GM12865 (cell line): ENCODE data around the gene MCOLN1.

ENCODE experiments used
- DNase-seq: peaks from one replicate; pipeline ENCODE4 v3.0.0; 2010; ENCODE audit warnings: low read depth
- H3K4me3 ChIP-seq: 2 replicates; pipeline ENCODE4 v1.5.1; 2011; ENCODE audit warnings: mild to moderate bottlenecking, low read depth, low read length, control low read depth
- CTCF ChIP-seq: IDR thresholded peaks from 2 replicates; pipeline ENCODE4 v1.5.1; 2011; ENCODE audit warnings: low read length, control low read depth, low read depth, inconsistent platforms; ENCODE audit not compliant: insufficient read depth; ENCODE audit errors: missing control alignments

The MCOLN1 gene

GRCh38 chr19:7542556-7543348 is 20.3 kb downstream of the MCOLN1 start:
- TF ChIP-seq CTCF = no peak
- no peak for DNase-seq
- no peak overlapping the region for H3K4me3 ChIP-seq

- TF ChIP-seq CTCF = no peak
Observed at GRCh38 chr19:7544626-7545025, 22.2 kb downstream of the MCOLN1 start.

GRCh38 chr19:7545300-7545699 is 22.9 kb downstream of the MCOLN1 start:
- H3K4me3 ChIP-seq = no peak overlapping the region
- TF ChIP-seq CTCF = no peak
- no peak for DNase-seq

More at GRCh38 chr19:7544626-7545025, 22.2 kb downstream of the MCOLN1 start:
- no peak overlapping the region for H3K4me3 ChIP-seq
- DNase-seq = no peak

GRCh38 chr19:7545904-7546303 is 23.5 kb downstream of the MCOLN1 start:
- TF ChIP-seq CTCF = no peak
- no peak overlapping the region for H3K4me3 ChIP-seq

GRCh38 chr19:7547159-7547558 is 24.7 kb downstream of the MCOLN1 start:
- no peak for DNase-seq
- TF ChIP-seq CTCF = no peak

More at GRCh38 chr19:7545904-7546303, 23.5 kb downstream of the MCOLN1 start:
- no peak for DNase-seq

GRCh38 chr19:7549429-7550148 is 27.2 kb downstream of the MCOLN1 start:
- DNase-seq = no peak
- TF ChIP-seq CTCF = no peak
- no peak overlapping the region for H3K4me3 ChIP-seq

More at GRCh38 chr19:7547159-7547558, 24.7 kb downstream of the MCOLN1 start:
- H3K4me3 ChIP-seq = no peak overlapping the region
